ENCODE results near the gene CPNE8.

The CPNE8 gene

DNA sequence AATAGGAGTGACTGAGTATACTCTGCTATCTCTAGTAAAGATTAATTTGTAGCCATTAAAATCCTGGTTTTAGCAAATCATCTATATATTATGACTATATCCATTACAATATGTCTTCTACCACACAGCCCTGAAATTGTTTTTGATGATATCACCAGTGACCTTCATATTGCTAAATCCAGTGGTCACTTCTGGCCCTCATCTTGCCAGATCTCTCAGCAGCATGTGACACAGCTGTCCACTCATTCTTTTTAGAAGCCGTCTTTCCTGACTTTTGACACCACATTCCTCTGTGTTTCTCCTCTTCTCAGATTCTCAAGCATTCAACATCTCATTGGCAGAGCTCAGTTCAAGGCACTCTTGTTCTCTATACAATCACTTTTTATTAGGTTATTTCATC lies 54.9 kb downstream of the CPNE8 start:
- Histone ChIP-seq H3K4me2 (ENCODE audit: low read depth, low read length, poor library complexity, severe bottlenecking) (no peak overlapping the region), H4K20me1 (ENCODE audit: insufficient read depth, low read length, poor library complexity, severe bottlenecking) (no peaks in the 10 kb centered on the region), H3K79me2 (ENCODE audit: insufficient read depth, low read length) (no peaks in the 10 kb centered on the region), H3K9ac (ENCODE audit: low read depth, low read length, poor library complexity, severe bottlenecking) (no peak overlapping the region), H3K9me2 (replicated peaks; ENCODE audit: low read depth, low read length) (no peaks in the 10 kb centered on the region), H3K27me3 (ENCODE audit: insufficient read depth, low read length, poor library complexity, severe bottlenecking) (no peaks in the 10 kb centered on the region), H3K4me3 (ENCODE audit: low read length, poor library complexity, severe bottlenecking) (no peak overlapping the region), H3K36me3 (ENCODE audit: insufficient read depth, low read length) (no peaks in the 10 kb centered on the region), H3F3A (ENCODE audit: low read depth) (no peaks in the 10 kb centered on the region), H3K9me3 (ENCODE audit: insufficient read depth, low read depth, low read length) (no peaks in the 10 kb centered on the region), H3K4me1 (ENCODE audit: insufficient read depth, low read length, poor library complexity, severe bottlenecking) (no peaks in the 10 kb centered on the region), H2AFZ (ENCODE audit: low read length) (no peak overlapping the region)
- TF ChIP-seq, protein P1, sequence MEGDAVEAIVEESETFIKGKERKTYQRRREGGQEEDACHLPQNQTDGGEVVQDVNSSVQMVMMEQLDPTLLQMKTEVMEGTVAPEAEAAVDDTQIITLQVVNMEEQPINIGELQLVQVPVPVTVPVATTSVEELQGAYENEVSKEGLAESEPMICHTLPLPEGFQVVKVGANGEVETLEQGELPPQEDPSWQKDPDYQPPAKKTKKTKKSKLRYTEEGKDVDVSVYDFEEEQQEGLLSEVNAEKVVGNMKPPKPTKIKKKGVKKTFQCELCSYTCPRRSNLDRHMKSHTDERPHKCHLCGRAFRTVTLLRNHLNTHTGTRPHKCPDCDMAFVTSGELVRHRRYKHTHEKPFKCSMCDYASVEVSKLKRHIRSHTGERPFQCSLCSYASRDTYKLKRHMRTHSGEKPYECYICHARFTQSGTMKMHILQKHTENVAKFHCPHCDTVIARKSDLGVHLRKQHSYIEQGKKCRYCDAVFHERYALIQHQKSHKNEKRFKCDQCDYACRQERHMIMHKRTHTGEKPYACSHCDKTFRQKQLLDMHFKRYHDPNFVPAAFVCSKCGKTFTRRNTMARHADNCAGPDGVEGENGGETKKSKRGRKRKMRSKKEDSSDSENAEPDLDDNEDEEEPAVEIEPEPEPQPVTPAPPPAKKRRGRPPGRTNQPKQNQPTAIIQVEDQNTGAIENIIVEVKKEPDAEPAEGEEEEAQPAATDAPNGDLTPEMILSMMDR (conservative IDR thresholded peaks at IDR 0.05; ENCODE audit: low read length), result no peak
- no peak for TF ChIP-seq EZH2phosphoT487 (IDR thresholded peaks at IDR 0.05; ENCODE audit: borderline replicate concordance)

DNA sequence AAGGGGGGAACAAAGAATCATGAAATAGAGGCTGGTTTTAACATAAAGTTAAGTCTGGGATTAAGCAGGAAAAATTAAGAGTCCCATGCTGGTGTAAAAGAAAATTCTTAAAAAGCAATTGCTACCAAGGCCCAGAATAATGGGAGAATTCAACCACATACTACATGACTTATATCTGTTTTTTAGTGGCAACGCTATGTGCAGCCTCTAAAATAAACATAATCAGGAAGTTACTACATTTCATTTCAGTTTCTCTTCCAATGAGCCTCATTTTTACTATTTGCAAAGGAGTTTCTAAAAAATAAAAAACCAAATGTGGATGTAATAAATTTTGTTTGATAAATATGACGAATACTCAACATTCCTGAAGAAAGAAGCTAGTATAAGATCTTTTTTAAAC lies 58.1 kb downstream of the CPNE8 start:
- Histone ChIP-seq H4K20me1 (ENCODE audit: insufficient read depth, low read length, poor library complexity, severe bottlenecking) (no peaks in the 10 kb centered on the region), H3K4me1 (ENCODE audit: insufficient read depth, low read length, poor library complexity, severe bottlenecking) (no peaks in the 10 kb centered on the region), H3K27me3 (ENCODE audit: insufficient read depth, low read length, poor library complexity, severe bottlenecking) (no peaks in the 10 kb centered on the region), H3K9ac (ENCODE audit: low read depth, low read length, poor library complexity, severe bottlenecking) (no peak overlapping the region), H2AFZ (ENCODE audit: low read length) (no peak overlapping the region), H3K9me3 (ENCODE audit: insufficient read depth, low read depth, low read length) (no peaks in the 10 kb centered on the region), H3K4me3 (ENCODE audit: low read length, poor library complexity, severe bottlenecking) (no peak overlapping the region), H3K79me2 (ENCODE audit: insufficient read depth, low read length) (no peaks in the 10 kb centered on the region), H3K4me2 (ENCODE audit: low read depth, low read length, poor library complexity, severe bottlenecking) (no peak overlapping the region), H3K36me3 (ENCODE audit: insufficient read depth, low read length) (no peaks in the 10 kb centered on the region), H3K9me2 (replicated peaks; ENCODE audit: low read depth, low read length) (no peaks in the 10 kb centered on the region), H3F3A (ENCODE audit: low read depth) (no peaks in the 10 kb centered on the region)
- TF ChIP-seq EZH2phosphoT487 (IDR thresholded peaks at IDR 0.05; ENCODE audit: borderline replicate concordance), result no peak
- TF ChIP-seq, protein P1 (conservative IDR thresholded peaks at IDR 0.05; ENCODE audit: low read length), result no peak

DNA sequence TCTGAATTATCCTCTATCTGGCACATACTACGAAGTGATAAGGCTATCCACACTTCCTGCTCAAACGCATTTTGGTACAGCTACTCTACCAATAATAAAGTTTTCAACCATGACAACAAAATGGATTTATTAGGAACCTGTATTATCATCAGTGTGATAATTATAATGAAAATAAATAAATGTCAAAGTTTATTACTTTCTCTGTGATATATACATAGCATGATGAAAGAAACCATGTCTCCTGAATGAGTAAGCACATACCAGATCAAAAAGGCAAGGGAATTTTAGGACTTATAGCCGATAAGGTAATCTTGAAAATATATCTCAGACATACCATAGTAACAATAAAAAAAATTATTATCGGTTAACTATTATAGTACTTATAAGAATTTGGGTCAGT lies 61.1 kb downstream of the CPNE8 start:
- Histone ChIP-seq H2AFZ (ENCODE audit: low read length) (no peak overlapping the region), H3K9ac (ENCODE audit: low read depth, low read length, poor library complexity, severe bottlenecking) (no peak overlapping the region), H3K9me3 (ENCODE audit: insufficient read depth, low read depth, low read length) (no peaks in the 10 kb centered on the region), H3K4me3 (ENCODE audit: low read length, poor library complexity, severe bottlenecking) (no peak overlapping the region), H4K20me1 (ENCODE audit: insufficient read depth, low read length, poor library complexity, severe bottlenecking) (no peaks in the 10 kb centered on the region), H3K79me2 (ENCODE audit: insufficient read depth, low read length) (no peaks in the 10 kb centered on the region), H3K4me1 (ENCODE audit: insufficient read depth, low read length, poor library complexity, severe bottlenecking) (no peaks in the 10 kb centered on the region), H3K36me3 (ENCODE audit: insufficient read depth, low read length) (no peaks in the 10 kb centered on the region), H3K9me2 (replicated peaks; ENCODE audit: low read depth, low read length) (no peaks in the 10 kb centered on the region), H3F3A (ENCODE audit: low read depth) (no peaks in the 10 kb centered on the region), H3K27me3 (ENCODE audit: insufficient read depth, low read length, poor library complexity, severe bottlenecking) (no peaks in the 10 kb centered on the region), H3K4me2 (ENCODE audit: low read depth, low read length, poor library complexity, severe bottlenecking) (no peak overlapping the region)
- no peak for TF ChIP-seq EZH2phosphoT487 (IDR thresholded peaks at IDR 0.05; ENCODE audit: borderline replicate concordance)
- TF ChIP-seq, protein P1 (conservative IDR thresholded peaks at IDR 0.05; ENCODE audit: low read length), result no peak

All from Loucy (cell line).